Measurements from ENCODE around the gene ZBTB8A. TPM values are rescaled to one million over a fixed set of nuclear protein-coding genes. Genes with fewer than 3 reads are reported as not detected.
A peak's percentile ranks its signal among the peaks of the same experiment; 100 is the strongest.

ZBTB8A gene
- total and polyA plus RNA-seq, 12 donors = 1.7 to 3.8 (median 3.0) TPM

GRCh38 chr1:32651461-32652073 is 112.3 kb downstream of the ZBTB8A start:
- WGBS, 2 donors = 1 to 2% methylated on average over 43 of the region's 43 CpGs
- intact Hi-C loops (cut with DNase I) = loop anchor here in 1 of 10 donors (2.0 to 5.0 kb wide), 2 partner anchors 39 to 51 kb away; partner anchors contain the start of gene SYNC
- peaks cover 0 to 46% (median 21%) of the 10 kb centered on the region in 9 donors for H3K36me3 ChIP-seq
- peak overlapping the region; percentile 61 to 100 (median 96) for H3K27ac ChIP-seq
- ATAC-seq = peak; percentile 0 to 42 (median 15)
- peaks cover 3 to 65% (median 37%) of the 10 kb centered on the region in 9 donors for H3K4me1 ChIP-seq
- no peaks in the 10 kb centered on the region for H3K27me3 ChIP-seq
- no peaks in the 10 kb centered on the region for H3K9me3 ChIP-seq
- no peak for TF ChIP-seq CTCF (IDR thresholded peaks at IDR 0.05)
- peak overlapping the region; percentile 46 to 95 (median 79) for H3K4me3 ChIP-seq
- DNase-seq = no peak

- Histone ChIP-seq H3K4me3 (peak overlapping the region in 8 of 10 donors; percentile 61 to 95 (median 84)), H3K36me3 (peaks cover 0 to 54% (median 23%) of the 10 kb centered on the region in 9 donors), H3K27me3 (no peaks in the 10 kb centered on the region), H3K9me3 (no peaks in the 10 kb centered on the region), H3K27ac (peak overlapping the region in 3 of 10 donors; percentile 93 to 99 (median 96)), H3K4me1 (peaks cover 3 to 65% (median 37%) of the 10 kb centered on the region in 9 donors)
- 92 to 95% methylated on average over 16 of the region's 16 CpGs for WGBS, 2 donors
- intact Hi-C loops (cut with DNase I) = loop anchor here in 1 of 10 donors (5.0 kb wide), 1 partner anchor 50 kb away; the partner anchor contains the start of gene SYNC
- ATAC-seq (no peak), DNase-seq (no peak)
- no peak for TF ChIP-seq CTCF (IDR thresholded peaks at IDR 0.05)
These were observed 113.2 kb downstream of the ZBTB8A start for GRCh38 chr1:32652244-32652962.

Other genes with a start within 250 kb of the ZBTB8A start
- gene HDAC1, start 247.3 kb upstream of the ZBTB8A start, total RNA-seq = 10 to 100 TPM; 27.5 to 43.5 (median 33.0) TPM
- gene HDAC1, start 247.3 kb upstream of the ZBTB8A start, polyA plus RNA-seq = 10 to 100 TPM; 29.6 to 33.9 TPM
- 10 to 100 TPM in 8 of 10 donors, 1 to 10 TPM in 2; 6.3 to 27.4 (median 13.2) TPM for gene MARCKSL1, start 203.2 kb upstream of the ZBTB8A start, total RNA-seq
- gene MARCKSL1, start 203.2 kb upstream of the ZBTB8A start, polyA plus RNA-seq = 10 to 100 TPM; 21.1 to 61.1 TPM
- gene FAM229A, start 176.9 kb upstream of the ZBTB8A start, total RNA-seq = 1 to 10 TPM in 9 of 10 donors, under 1 TPM in 1; 0.93 to 5.2 (median 2.2) TPM
- 10 to 100 TPM in 1 of 2 donors, 1 to 10 TPM in 1; 2.8 to 13.4 TPM for gene FAM229A, start 176.9 kb upstream of the ZBTB8A start, polyA plus RNA-seq
- gene TSSK3, start 176.9 kb upstream of the ZBTB8A start, total RNA-seq = 1 to 10 TPM in 7 of 10 donors, under 1 TPM in 3; 0.47 to 5.8 (median 1.7) TPM
- 1 to 10 TPM in 1 of 2 donors, under 1 TPM in 1; 0.10 to 4.4 TPM for gene TSSK3, start 176.9 kb upstream of the ZBTB8A start, polyA plus RNA-seq
- gene BSDC1, start 145.0 kb upstream of the ZBTB8A start, total RNA-seq = 10 to 100 TPM; 37.2 to 49.4 (median 45.9) TPM
- 10 to 100 TPM; 21.4 to 24.1 TPM for gene BSDC1, start 145.0 kb upstream of the ZBTB8A start, polyA plus RNA-seq
- gene ZBTB8B, start 74.4 kb upstream of the ZBTB8A start, total RNA-seq = under 1 TPM in 5 of 10 donors, not detected in 5; 0.02 to 0.04 (median 0.02) TPM
- gene ZBTB8B, start 74.4 kb upstream of the ZBTB8A start, polyA plus RNA-seq = under 1 TPM in 1 of 2 donors, not detected in 1; under 0.01 TPM
- gene ZBTB8OS, start 111.1 kb downstream of the ZBTB8A start, total RNA-seq = 10 to 100 TPM; 27.5 to 45.1 (median 32.6) TPM
- gene ZBTB8OS, start 111.1 kb downstream of the ZBTB8A start, polyA plus RNA-seq = 10 to 100 TPM; 54.7 to 65.0 TPM
- 100 to 1,000 TPM in 8 of 10 donors, 10 to 100 TPM in 2; 86.6 to 119 (median 110) TPM for gene RBBP4, start 111.8 kb downstream of the ZBTB8A start, total RNA-seq
- 10 to 100 TPM; 17.9 to 50.7 TPM for gene RBBP4, start 111.8 kb downstream of the ZBTB8A start, polyA plus RNA-seq
- gene SYNC, start 163.3 kb downstream of the ZBTB8A start, total RNA-seq = 10 to 100 TPM in 9 of 10 donors, 1 to 10 TPM in 1; 9.9 to 27.8 (median 17.7) TPM
- gene SYNC, start 163.3 kb downstream of the ZBTB8A start, polyA plus RNA-seq = 10 to 100 TPM in 1 of 2 donors, 1 to 10 TPM in 1; 2.7 to 10.5 TPM